Ramos (cell line): ENCODE data around the gene ITPRID2.

Experiments used
- in situ Hi-C: fragments of 300-500 bp; cut with MboI; formaldehyde crosslinking; loops from one replicate; pipeline ENCODE4 v1.14.3; 2022; ENCODE audit warnings: low sequenced_read_pairs; ENCODE audit not compliant: unreplicated experiment

ITPRID2 gene

GRCh38 chr2:181910028-181910831 is 18.7 kb downstream of the ITPRID2 start:
- in situ Hi-C loops, result no loop called here

GRCh38 chr2:181911830-181912229 is 20.3 kb downstream of the ITPRID2 start:
- in situ Hi-C loops, result no loop called here

- in situ Hi-C loops, result no loop called here
These were observed 23.6 kb downstream of the ITPRID2 start for GRCh38 chr2:181915102-181915501.

GRCh38 chr2:181916726-181917718 is 25.5 kb downstream of the ITPRID2 start:
- in situ Hi-C loops, result no loop called here

GRCh38 chr2:181918188-181918587 is 26.7 kb downstream of the ITPRID2 start:
- in situ Hi-C loops, result no loop called here

GRCh38 chr2:181923121-181923520 is 31.6 kb downstream of the ITPRID2 start:
- in situ Hi-C loops, result no loop called here

GRCh38 chr2:181924336-181924735 is 32.8 kb downstream of the ITPRID2 start:
- in situ Hi-C loops, result no loop called here

- in situ Hi-C loops, result no loop called here
These were observed 43.2 kb downstream of the ITPRID2 start for GRCh38 chr2:181934694-181935093.

- in situ Hi-C loops, result no loop called here
These were observed 45.9 kb downstream of the ITPRID2 start for GRCh38 chr2:181937473-181937872.

- in situ Hi-C loops, result no loop called here
These were observed 52.0 kb downstream of the ITPRID2 start for GRCh38 chr2:181943411-181944124.

GRCh38 chr2:181944164-181944913 is 52.8 kb downstream of the ITPRID2 start:
- in situ Hi-C loops, result no loop called here

GRCh38 chr2:181944914-181945291 is 53.4 kb downstream of the ITPRID2 start:
- in situ Hi-C loops, result no loop called here

- in situ Hi-C loops, result no loop called here
These were observed 55.1 kb downstream of the ITPRID2 start for GRCh38 chr2:181946444-181947127.

GRCh38 chr2:181947273-181947672 is 55.7 kb downstream of the ITPRID2 start:
- in situ Hi-C loops, result no loop called here

- in situ Hi-C loops, result no loop called here
These were observed 56.7 kb downstream of the ITPRID2 start for GRCh38 chr2:181948227-181948626.

GRCh38 chr2:181949047-181949446 is 57.5 kb downstream of the ITPRID2 start:
- in situ Hi-C loops, result no loop called here

GRCh38 chr2:181952404-181953226 is 61.1 kb downstream of the ITPRID2 start:
- in situ Hi-C loops, result no loop called here

- in situ Hi-C loops, result no loop called here
These were observed 62.5 kb downstream of the ITPRID2 start for GRCh38 chr2:181953881-181954537.
